Ovary (tissue), 3 donors: Measurements from ENCODE around the gene ERG.

Experiments
- POLR2A ChIP-seq: fragments of 450-650 bp; IDR thresholded peaks from one replicate; pipeline ENCODE4 v1.6.1; 2017; ENCODE audit warnings: antibody characterized with exemption, mild to moderate bottlenecking, moderate library complexity
- TF ChIP-seq, protein P1 (sequence below), 3 donors: fragments of 450-650 bp in 2 of 3; fragments of 200-600 bp in 1 of 3; IDR thresholded peaks; one replicate each; pipeline versions ENCODE4 v1.5.1 to v1.8.0; 2016 to 2022; ENCODE audit warnings: antibody characterized with exemption in 3 of 3, mild to moderate bottlenecking in 1 of 3
- donor health status: DM: no; HTN: no; CAD: no.

GRCh38 chr21:38469642-38470041 is 28.6 kb downstream of the ERG start:
- TF ChIP-seq, protein P1, sequence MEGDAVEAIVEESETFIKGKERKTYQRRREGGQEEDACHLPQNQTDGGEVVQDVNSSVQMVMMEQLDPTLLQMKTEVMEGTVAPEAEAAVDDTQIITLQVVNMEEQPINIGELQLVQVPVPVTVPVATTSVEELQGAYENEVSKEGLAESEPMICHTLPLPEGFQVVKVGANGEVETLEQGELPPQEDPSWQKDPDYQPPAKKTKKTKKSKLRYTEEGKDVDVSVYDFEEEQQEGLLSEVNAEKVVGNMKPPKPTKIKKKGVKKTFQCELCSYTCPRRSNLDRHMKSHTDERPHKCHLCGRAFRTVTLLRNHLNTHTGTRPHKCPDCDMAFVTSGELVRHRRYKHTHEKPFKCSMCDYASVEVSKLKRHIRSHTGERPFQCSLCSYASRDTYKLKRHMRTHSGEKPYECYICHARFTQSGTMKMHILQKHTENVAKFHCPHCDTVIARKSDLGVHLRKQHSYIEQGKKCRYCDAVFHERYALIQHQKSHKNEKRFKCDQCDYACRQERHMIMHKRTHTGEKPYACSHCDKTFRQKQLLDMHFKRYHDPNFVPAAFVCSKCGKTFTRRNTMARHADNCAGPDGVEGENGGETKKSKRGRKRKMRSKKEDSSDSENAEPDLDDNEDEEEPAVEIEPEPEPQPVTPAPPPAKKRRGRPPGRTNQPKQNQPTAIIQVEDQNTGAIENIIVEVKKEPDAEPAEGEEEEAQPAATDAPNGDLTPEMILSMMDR (IDR thresholded peaks at IDR 0.05) = no peak
- TF ChIP-seq POLR2A = no peak
